Cardiac muscle cell (in vitro differentiated cells and primary cell): ENCODE data around the gene WRAP73. TPM values are rescaled to one million over a fixed set of nuclear protein-coding genes. Genes with fewer than 3 reads are reported as not detected.
A peak's percentile ranks its signal among the peaks of the same experiment; 100 is the strongest.

Experiments
- DNase-seq, 2 donors: peaks; one replicate each; pipeline versions ENCODE4 v3.0.0 to v3.0.0-alpha.2; 2010 to 2017; ENCODE audit warnings: low read depth in 1 of 2, low spot score in 1 of 2
- H3K27ac ChIP-seq: fragments of 200-600 bp; sonication (generic); 2 replicates; pipeline ENCODE4 v1.5.1; 2016
- H3K27me3 ChIP-seq: fragments of 200-600 bp; sonication (generic); 2 replicates; pipeline ENCODE4 v1.6.0; 2016; ENCODE audit warnings: control low read depth
- H3K36me3 ChIP-seq: fragments of 200-600 bp; sonication (generic); 2 replicates; pipeline ENCODE4 v1.5.1; 2016; ENCODE audit warnings: control low read depth
- H3K4me1 ChIP-seq: fragments of 200-600 bp; sonication (generic); 2 replicates; pipeline ENCODE4 v1.8.1; 2017; ENCODE audit warnings: low read depth, mild to moderate bottlenecking, mixed run types
- H3K4me3 ChIP-seq: fragments of 200-600 bp; sonication (generic); 2 replicates; pipeline ENCODE4 v1.5.1; 2016; ENCODE audit warnings: mild to moderate bottlenecking
- H3K9me3 ChIP-seq: fragments of 200-600 bp; sonication (generic); 2 replicates; pipeline ENCODE4 v1.5.1; 2017; ENCODE audit warnings: low read depth, mild to moderate bottlenecking, control low read depth
- CTCF ChIP-seq: IDR thresholded peaks from 2 replicates; pipeline ENCODE4 v1.5.1; 2012; ENCODE audit warnings: low read depth, mild to moderate bottlenecking, low read length
- polyA plus RNA-seq: library from polyadenylated mRNA; unstranded; fragments of >200 nt; fragmentation: Nextera tagmentation; extraction: Ambion mirVana; gene quantifications from 2 replicates; pipeline ENCODE4 v1.2.1, GENCODE V29; 2016
- total RNA-seq: library from RNA; depleted of rRNA; stranded (reverse); fragments of >200 nt; gene quantifications from 2 replicates; pipeline ENCODE4 v1.2.3, GENCODE V29; 2016

The WRAP73 gene
- total and polyA plus RNA-seq, 2 experiments from 2014 or later: 21.6 to 25.9 TPM

- Histone ChIP-seq H3K9me3 (no peaks in the 10 kb centered on the region), H3K27me3 (no peaks in the 10 kb centered on the region), H3K4me3 (no peak overlapping the region), H3K4me1 (peaks cover 8% of the 10 kb centered on the region), H3K27ac (no peak overlapping the region), H3K36me3 (peaks cover 22% of the 10 kb centered on the region)
- TF ChIP-seq CTCF: no peak
- DNase-seq: no peak
Observed at GRCh38 chr1:3627515-3628253, 22.2 kb downstream of the WRAP73 start.

GRCh38 chr1:3626025-3626424, 23.9 kb downstream of the WRAP73 start:
- no peak for TF ChIP-seq CTCF
- Histone ChIP-seq H3K4me1 (peaks cover 8% of the 10 kb centered on the region), H3K36me3 (peaks cover 22% of the 10 kb centered on the region), H3K4me3 (peak overlapping the region; percentile 99), H3K27me3 (no peaks in the 10 kb centered on the region), H3K27ac (peak overlapping the region; percentile 44), H3K9me3 (no peaks in the 10 kb centered on the region)
- DNase-seq: no peak

- Histone ChIP-seq H3K36me3 (peaks cover 22% of the 10 kb centered on the region), H3K9me3 (no peaks in the 10 kb centered on the region), H3K4me1 (peaks cover 8% of the 10 kb centered on the region), H3K27me3 (no peaks in the 10 kb centered on the region), H3K4me3 (peak overlapping the region; percentile 99), H3K27ac (peak overlapping the region; percentile 44)
- peak; percentile 58 for DNase-seq
- no peak for TF ChIP-seq CTCF
Observed at GRCh38 chr1:3625151-3625907, 24.6 kb downstream of the WRAP73 start.

- H3K4me1 ChIP-seq: peaks cover 8% of the 10 kb centered on the region
- peak within 1 kb of the TSS; percentile 99 for H3K4me3 ChIP-seq
- peak within 1 kb of the TSS; percentile 44 for H3K27ac ChIP-seq
- no peak for TF ChIP-seq CTCF
- H3K27me3 ChIP-seq: no peaks in the 10 kb centered on the region
- peaks cover 22% of the 10 kb centered on the region for H3K36me3 ChIP-seq
- peak; percentile 97 to 99 for DNase-seq
- H3K9me3 ChIP-seq: no peaks in the 10 kb centered on the region
Observed at GRCh38 chr1:3624200-3625136, 25.4 kb downstream of the WRAP73 start, which contains the start of gene TPRG1L. Gene TPRG1L, plus strand, starts transcription at chr1:3625015. Its CDS starts 58 bp downstream, at chr1:3625073.
